Measurements from ENCODE around the gene MRPL9.
"Not testable (repeated sequence)": the region's sequence is repeated elsewhere in the genome, so short reads cannot be mapped to it uniquely, and the experiment has no call there.

MRPL9 gene

DNA sequence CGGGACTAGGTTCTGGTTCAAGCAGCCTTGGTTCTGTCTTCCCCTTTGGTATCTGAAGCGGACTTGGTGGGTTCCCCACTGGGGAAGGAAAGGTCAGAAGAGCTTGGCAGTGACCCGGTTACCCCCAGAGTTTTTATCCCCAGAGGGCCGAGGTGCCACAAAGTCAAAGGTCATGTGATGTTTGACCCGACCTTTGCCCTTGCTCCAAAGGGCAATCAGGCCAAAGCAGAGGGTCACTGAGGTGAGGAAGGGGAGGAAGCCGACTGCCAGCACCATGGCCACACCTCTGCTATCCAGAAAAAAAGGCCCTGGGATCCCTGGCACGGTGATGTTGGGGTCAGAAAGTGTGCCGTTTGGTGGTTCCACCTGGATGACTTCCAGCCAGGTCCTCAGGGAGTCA, 37.5 kb upstream of the MRPL9 start:
- Mint-ChIP-seq H3K27me3 (ENCODE audit: low read depth) (peaks cover 14% of the 10 kb centered on the region), H3K4me3 (no peak overlapping the region)

DNA sequence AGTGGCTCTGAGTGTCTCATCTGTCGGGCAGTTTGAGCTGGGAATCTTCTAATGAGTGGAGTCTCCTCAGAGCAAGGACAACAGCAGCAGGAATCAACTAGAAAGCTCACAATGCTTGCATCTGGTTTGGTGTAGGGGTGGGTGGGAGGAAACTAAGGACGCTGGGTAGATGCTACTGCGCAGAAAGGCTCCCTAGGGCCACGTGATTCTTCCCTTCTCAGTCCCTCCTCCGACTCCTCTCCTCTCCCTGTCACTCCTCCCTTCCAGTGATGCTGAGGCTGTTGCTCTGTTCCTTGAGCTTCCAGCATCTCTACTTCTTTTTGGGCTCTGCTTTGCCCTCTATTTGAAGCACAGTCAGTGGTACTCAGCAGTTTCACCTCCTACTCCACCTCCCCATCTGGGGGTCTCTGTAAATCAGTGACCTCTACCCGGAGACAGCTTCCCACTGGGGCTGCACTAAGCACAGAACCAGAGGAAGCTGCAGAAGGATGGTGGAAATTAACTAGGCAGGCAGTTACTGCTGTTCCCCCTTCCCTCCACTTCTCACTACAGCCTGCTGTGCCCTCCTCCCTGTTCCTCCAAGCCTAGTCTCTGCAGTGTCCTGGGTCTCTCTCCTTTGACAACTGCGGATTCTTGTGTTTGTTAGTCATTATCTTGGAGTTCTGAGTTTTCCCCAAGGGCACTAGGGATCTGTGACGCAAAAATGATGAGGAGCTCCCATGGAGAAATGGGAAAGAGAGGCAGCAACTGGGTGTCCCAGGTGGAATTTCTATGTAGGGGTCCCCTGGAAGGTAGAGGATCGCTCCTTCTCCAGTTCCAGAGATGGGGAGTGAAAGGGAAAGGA, 36.1 kb upstream of the MRPL9 start:
- no peak overlapping the region for H3K4me3 Mint-ChIP-seq
- no peak overlapping the region for H3K27ac Mint-ChIP-seq
- H3K27me3 Mint-ChIP-seq (ENCODE audit: low read depth): peaks cover 14% of the 10 kb centered on the region
- H3K4me1 Mint-ChIP-seq (ENCODE audit: low read depth): no peaks in the 10 kb centered on the region
- no peak for DNase-seq (ENCODE audit: low spot score)
- no peaks in the 10 kb centered on the region for H3K36me3 Mint-ChIP-seq (ENCODE audit: low read depth)
- no peaks in the 10 kb centered on the region for H3K9me3 Mint-ChIP-seq

More for the DNA sequence above, 37.5 kb upstream of the MRPL9 start:
- Mint-ChIP-seq H3K4me1 (ENCODE audit: low read depth) (no peaks in the 10 kb centered on the region), H3K27ac (no peak overlapping the region), H3K9me3 (no peaks in the 10 kb centered on the region), H3K36me3 (ENCODE audit: low read depth) (no peaks in the 10 kb centered on the region)
- no peak for DNase-seq (ENCODE audit: low spot score)

DNA sequence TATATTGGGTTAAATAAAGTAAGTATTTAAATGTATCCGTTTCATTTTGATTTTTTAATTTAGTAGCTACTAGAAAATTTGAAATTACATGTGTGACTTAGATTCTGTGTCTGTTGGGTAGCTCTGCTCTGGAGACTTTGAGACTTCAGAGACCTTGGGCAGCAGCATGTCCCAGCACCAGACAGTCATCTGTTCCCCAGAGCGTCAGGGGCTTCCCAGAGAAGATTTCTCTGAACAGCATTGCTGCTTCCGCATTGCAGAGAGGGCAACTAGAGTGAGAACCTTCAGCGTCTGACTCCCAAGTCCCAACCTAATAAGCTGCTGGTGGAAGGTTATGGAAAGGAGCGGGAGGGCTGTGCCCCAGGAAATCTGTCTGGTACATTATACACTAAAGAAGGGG, 35.3 kb upstream of the MRPL9 start:
- DNase-seq (ENCODE audit: low spot score): no peak
- no peaks in the 10 kb centered on the region for H3K4me1 Mint-ChIP-seq (ENCODE audit: low read depth)
- H3K36me3 Mint-ChIP-seq (ENCODE audit: low read depth): peaks cover 2% of the 10 kb centered on the region
- no peak overlapping the region for H3K4me3 Mint-ChIP-seq
- H3K9me3 Mint-ChIP-seq: no peaks in the 10 kb centered on the region
- peaks cover 12% of the 10 kb centered on the region for H3K27me3 Mint-ChIP-seq (ENCODE audit: low read depth)
- H3K27ac Mint-ChIP-seq: no peak overlapping the region

DNA sequence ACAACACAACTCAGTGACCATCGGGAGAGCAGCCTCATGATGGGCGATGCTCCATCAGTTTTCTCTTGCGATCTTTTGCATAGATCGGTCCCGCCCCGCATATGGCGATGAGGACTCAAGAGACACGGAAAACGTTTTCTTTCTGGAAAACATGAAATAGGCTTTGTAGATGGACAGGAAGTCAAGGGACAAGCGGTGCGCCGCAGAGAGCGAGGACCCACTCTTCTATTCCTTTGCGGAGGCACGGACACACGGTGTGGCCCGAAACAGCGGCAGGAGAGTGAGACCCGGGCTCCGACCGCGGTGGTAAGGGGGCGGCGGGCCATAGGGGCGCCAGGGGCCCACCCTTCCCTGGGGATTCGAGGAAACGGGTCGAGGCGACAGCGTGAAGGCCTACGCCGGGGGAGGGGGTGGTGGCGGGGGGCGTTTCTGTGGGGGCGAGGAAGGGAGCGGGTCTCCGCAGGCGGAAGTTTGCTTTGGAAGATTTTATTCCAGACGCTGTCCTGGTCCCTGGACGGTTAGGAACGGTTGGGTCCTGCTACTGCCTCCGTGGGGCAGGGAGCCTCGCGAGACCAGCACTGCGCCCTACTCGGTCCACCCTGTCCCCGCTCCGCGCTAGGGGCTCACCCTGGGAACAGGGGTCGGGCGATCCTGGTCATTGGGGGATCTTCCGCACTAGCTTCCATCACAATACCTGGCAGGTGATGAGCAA, 27.8 kb upstream of the MRPL9 start:
- peaks cover 17% of the 10 kb centered on the region for H3K4me1 Mint-ChIP-seq (ENCODE audit: low read depth)
- H3K27ac Mint-ChIP-seq: peak overlapping the region; percentile 83
- peaks cover 6% of the 10 kb centered on the region for H3K36me3 Mint-ChIP-seq (ENCODE audit: low read depth)
- DNase-seq (ENCODE audit: low spot score): peak; percentile 10
- no peaks in the 10 kb centered on the region for H3K9me3 Mint-ChIP-seq
- H3K4me3 Mint-ChIP-seq: peak overlapping the region; percentile 96
- H3K27me3 Mint-ChIP-seq (ENCODE audit: low read depth): no peaks in the 10 kb centered on the region

DNA sequence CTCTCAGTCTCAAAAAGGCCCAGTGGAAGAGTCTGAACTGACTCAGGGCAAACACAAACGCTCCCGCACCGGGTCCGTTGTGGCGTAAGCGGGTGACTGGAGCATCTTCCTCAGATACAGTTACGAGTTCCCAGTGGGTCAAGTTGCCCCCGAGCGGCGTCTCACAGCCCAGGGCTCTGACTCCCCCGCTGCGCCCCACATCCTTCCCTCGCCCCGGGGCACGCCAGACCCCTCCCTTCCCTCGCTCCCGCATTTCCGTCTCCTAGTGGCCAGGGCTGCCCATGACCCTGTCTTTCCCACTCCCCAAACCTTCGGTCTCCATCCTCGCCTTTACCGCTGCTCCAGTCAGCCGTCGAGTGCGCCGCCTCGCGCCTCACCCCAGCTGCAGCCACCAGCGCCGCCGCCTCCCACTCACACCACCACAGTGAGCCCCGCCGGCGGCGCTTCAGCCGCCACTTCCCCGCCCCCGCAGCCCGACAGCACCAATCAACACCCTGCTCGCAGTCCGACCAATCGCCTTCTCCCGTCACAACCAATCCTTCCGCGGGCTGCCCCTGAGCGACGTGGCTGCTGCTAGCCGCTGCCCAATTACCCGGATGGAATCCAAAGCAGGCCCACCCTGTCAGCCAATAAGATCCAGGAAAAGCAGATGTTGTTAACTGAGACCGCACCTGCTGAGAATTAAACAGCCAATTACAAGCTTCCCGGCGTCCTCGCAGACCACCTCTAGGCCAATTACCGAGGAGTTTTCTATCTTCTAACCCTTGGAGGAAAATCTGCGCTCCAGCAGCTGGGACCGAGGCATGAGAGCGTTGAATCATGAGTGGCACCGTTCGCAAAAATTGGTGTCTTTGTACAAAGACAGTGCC, 27.0 kb upstream of the MRPL9 start, which contains the start of gene TDRKH:
TDRKH (minus strand) TSS at position 430 of the 869 bp plus-strand sequence. CDS start 7,478 bp downstream, outside the sequence.
- Mint-ChIP-seq H3K4me3 (peak within 1 kb of the TSS; percentile 96), H3K36me3 (ENCODE audit: low read depth) (peaks cover 6% of the 10 kb centered on the region), H3K9me3 (no peaks in the 10 kb centered on the region), H3K27ac (peak within 1 kb of the TSS; percentile 83), H3K27me3 (ENCODE audit: low read depth) (no peaks in the 10 kb centered on the region), H3K4me1 (ENCODE audit: low read depth) (peaks cover 17% of the 10 kb centered on the region)
- peak; percentile 99 for DNase-seq (ENCODE audit: low spot score)

DNA sequence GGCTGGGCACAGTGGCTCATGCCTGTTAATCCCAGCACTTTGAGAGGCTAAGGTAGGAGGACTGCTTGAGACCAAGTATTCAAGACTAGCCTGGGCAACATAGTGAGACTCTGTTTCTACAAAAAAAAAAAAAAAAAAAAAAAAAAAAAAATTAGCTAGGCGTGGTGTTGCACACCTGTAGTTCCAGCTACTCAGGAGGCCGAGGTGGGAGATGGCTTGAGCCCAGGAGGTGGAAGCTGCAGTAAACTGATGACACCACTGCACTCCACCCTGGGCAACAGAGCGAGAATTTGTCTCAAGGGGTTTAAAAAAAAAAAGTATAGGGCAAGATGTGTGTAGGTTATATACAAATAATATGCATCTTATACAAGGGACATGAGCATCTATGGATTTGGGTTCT, 24.4 kb upstream of the MRPL9 start:
- Mint-ChIP-seq H3K9me3 (no peaks in the 10 kb centered on the region), H3K4me3 (no peak overlapping the region), H3K27me3 (ENCODE audit: low read depth) (no peaks in the 10 kb centered on the region), H3K27ac (no peak overlapping the region), H3K36me3 (ENCODE audit: low read depth) (peaks cover 4% of the 10 kb centered on the region), H3K4me1 (ENCODE audit: low read depth) (peaks cover 17% of the 10 kb centered on the region)
- DNase-seq (ENCODE audit: low spot score): no peak

DNA sequence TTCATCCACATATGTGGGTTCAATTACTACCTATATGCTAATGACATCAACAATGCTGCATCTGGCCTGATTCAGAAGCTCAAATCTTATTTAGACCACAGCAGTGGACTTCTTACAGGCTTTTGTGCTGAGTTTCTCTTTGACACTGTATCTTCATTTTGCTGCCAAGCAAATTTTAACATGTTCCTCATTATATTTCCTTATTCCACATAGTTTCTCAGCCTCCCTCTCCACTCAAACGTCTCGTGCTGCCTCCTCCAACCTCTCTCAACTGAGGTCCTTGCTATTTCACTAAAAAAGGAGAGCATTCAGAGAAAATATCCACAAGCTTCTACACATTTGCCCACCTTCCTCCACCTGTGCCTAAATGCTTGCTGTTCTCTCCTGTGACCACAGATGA, 20.5 kb upstream of the MRPL9 start:
- peaks cover 11% of the 10 kb centered on the region for H3K36me3 Mint-ChIP-seq (ENCODE audit: low read depth)
- H3K4me3 Mint-ChIP-seq: no peak overlapping the region
- DNase-seq (ENCODE audit: low spot score): no peak
- H3K27me3 Mint-ChIP-seq (ENCODE audit: low read depth): no peaks in the 10 kb centered on the region
- no peak overlapping the region for H3K27ac Mint-ChIP-seq
- H3K4me1 Mint-ChIP-seq (ENCODE audit: low read depth): no peaks in the 10 kb centered on the region
- H3K9me3 Mint-ChIP-seq: no peaks in the 10 kb centered on the region

DNA sequence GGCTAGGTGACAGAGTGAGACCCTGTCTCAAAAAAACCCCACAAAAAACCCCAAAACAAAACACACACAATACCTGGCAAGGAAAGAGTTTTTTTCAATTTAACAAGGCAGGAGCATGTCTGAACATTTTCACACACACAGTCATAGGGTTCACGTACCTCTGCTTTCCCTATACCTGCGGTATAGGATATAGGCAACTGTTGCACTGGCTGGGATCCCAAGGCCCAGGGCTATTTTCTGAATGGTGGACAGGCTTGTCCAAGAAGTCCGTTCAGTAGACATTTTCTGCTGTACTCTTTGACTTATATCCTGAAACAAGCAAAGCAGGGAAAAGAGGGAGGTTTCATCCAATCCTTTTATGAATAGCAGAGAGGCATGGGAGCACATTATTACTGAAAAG, 19.4 kb upstream of the MRPL9 start:
- Mint-ChIP-seq H3K9me3 (no peaks in the 10 kb centered on the region), H3K27ac (no peak overlapping the region), H3K36me3 (ENCODE audit: low read depth) (peaks cover 14% of the 10 kb centered on the region), H3K4me3 (no peak overlapping the region), H3K4me1 (ENCODE audit: low read depth) (no peaks in the 10 kb centered on the region), H3K27me3 (ENCODE audit: low read depth) (no peaks in the 10 kb centered on the region)
- DNase-seq (ENCODE audit: low spot score): no peak

DNA sequence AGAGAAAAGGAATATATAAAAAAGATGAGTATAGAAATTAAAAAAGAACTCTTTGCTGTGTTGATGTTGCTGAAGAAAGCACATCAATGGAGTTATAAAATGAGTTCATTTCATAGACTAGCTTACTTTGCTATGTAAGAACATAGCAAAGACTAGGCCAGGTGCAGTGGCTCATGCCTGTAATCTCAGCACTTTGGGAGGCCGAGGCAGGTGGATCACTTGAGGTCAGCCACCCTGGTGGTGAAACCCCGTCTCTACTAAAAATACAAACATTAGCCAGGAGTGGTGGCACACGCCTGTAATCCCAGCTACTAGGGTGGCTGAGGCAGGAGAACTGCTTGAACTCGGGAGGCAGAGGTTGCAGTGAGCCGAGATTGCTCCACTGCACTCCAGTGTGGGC, 18.7 kb upstream of the MRPL9 start:
- not testable (repeated sequence) for H3K4me3 Mint-ChIP-seq; H3K4me1 Mint-ChIP-seq (ENCODE audit: low read depth); H3K27ac Mint-ChIP-seq; DNase-seq (ENCODE audit: low spot score); H3K9me3 Mint-ChIP-seq; H3K27me3 Mint-ChIP-seq (ENCODE audit: low read depth)
- peaks cover 14% of the 10 kb centered on the region for H3K36me3 Mint-ChIP-seq (ENCODE audit: low read depth)

DNA sequence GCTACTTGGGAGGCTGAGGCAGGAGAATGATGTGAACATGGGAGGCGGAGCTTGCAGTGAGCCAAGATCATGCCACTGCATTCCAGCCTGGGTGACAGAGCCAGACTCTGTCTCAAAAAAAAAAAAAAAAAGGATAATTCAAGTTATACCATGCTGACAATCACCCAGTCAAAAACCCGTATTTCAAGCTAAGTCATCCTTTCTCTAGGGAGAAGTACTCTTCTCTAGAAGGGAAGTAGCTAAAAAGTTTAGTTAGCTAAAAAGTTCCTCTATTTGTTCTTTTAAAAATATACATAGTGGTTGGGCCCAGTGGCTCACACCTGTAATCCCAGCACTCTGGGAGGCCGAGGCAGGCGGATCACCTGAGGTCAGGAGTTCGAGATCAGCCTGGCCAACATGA, 17.4 kb upstream of the MRPL9 start:
- DNase-seq (ENCODE audit: low spot score); H3K4me3 Mint-ChIP-seq; H3K27ac Mint-ChIP-seq; H3K27me3 Mint-ChIP-seq (ENCODE audit: low read depth); H3K9me3 Mint-ChIP-seq; H3K4me1 Mint-ChIP-seq (ENCODE audit: low read depth): not testable (repeated sequence)
- H3K36me3 Mint-ChIP-seq (ENCODE audit: low read depth): peaks cover 20% of the 10 kb centered on the region

DNA sequence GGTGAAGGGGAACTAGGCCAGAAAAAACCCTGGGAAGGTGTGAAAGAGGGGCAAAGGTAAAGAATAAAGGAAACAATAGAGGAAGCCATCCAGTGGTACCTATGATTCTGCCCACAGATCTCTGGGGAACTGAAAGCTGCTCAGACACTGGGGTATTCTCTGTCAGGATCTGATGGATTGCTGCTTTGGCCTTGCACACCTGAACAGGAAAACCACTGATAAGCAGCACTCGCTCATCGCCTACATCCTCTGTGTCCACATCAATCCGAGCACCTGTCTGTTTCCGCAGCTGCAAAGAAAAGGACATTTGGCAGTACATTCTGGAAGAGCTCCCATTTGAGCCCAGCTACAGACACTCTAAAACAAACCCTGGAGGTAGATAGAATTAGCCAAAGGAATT, 16.6 kb upstream of the MRPL9 start:
- H3K36me3 Mint-ChIP-seq (ENCODE audit: low read depth): peaks cover 26% of the 10 kb centered on the region
- no peak overlapping the region for H3K4me3 Mint-ChIP-seq
- H3K4me1 Mint-ChIP-seq (ENCODE audit: low read depth): no peaks in the 10 kb centered on the region
- H3K27ac Mint-ChIP-seq: no peak overlapping the region
- no peaks in the 10 kb centered on the region for H3K9me3 Mint-ChIP-seq
- H3K27me3 Mint-ChIP-seq (ENCODE audit: low read depth): no peaks in the 10 kb centered on the region
- DNase-seq (ENCODE audit: low spot score): no peak

DNA sequence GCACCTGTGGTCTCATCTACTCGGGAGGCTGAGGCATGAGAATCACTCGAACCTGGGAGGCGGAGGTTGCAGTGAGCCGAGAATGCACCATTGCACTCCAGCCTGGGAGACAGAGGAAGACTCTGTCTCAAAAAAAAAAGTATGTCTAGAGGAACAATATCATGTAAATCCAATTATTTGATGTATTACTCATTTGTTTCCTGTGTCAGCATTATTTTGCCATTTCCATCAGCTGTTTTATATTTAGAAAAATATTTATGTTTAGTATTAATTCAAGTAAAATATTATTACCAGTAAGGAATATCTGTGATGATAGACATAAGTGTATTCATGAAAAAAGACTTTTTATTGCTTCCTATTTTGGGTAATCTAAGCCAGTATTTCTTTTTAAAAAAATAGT, 14.0 kb upstream of the MRPL9 start:
- no peak overlapping the region for H3K27ac Mint-ChIP-seq
- DNase-seq (ENCODE audit: low spot score): no peak
- H3K9me3 Mint-ChIP-seq: no peaks in the 10 kb centered on the region
- H3K36me3 Mint-ChIP-seq (ENCODE audit: low read depth): peaks cover 26% of the 10 kb centered on the region
- H3K4me3 Mint-ChIP-seq: no peak overlapping the region
- H3K4me1 Mint-ChIP-seq (ENCODE audit: low read depth): no peaks in the 10 kb centered on the region
- H3K27me3 Mint-ChIP-seq (ENCODE audit: low read depth): no peaks in the 10 kb centered on the region

DNA sequence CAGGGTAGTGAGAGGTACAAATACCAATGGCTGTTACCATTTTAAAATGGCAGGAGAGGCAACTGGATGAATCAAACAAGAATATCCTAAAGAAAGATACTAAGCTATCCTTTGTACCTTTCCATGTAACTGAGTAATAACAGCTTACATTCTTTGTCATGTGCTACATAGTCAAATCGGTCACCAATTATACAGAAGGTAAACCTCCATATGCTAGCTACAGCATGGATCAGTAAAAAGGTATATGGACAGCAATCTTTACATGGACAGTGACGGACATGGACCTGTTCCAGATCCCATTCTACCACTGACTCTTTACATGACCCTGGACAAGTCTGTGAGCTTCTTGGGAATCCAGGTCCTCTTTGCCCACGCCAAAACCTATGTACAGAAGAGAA, 13.4 kb upstream of the MRPL9 start:
- DNase-seq (ENCODE audit: low spot score): no peak
- H3K27ac Mint-ChIP-seq: no peak overlapping the region
- H3K9me3 Mint-ChIP-seq: no peaks in the 10 kb centered on the region
- no peaks in the 10 kb centered on the region for H3K4me1 Mint-ChIP-seq (ENCODE audit: low read depth)
- H3K27me3 Mint-ChIP-seq (ENCODE audit: low read depth): no peaks in the 10 kb centered on the region
- peaks cover 26% of the 10 kb centered on the region for H3K36me3 Mint-ChIP-seq (ENCODE audit: low read depth)
- H3K4me3 Mint-ChIP-seq: no peak overlapping the region
